ENCODE results near the gene RAB7B.

RAB7B gene

GRCh38 chr1:206015071-206015470, 11.9 kb upstream of the RAB7B start:
- Histone ChIP-seq H3K79me2 (ENCODE audit: low read length) (peaks cover 5% of the 10 kb centered on the region; the same call in 1 of the 2 replicates), H3K36me3 (replicated peaks; ENCODE audit: low read depth, low read length) (no peaks in the 10 kb centered on the region), H3K27ac (ENCODE audit: low read length) (no peak overlapping the region), H3K4me3 (ENCODE audit: low read length) (no peak overlapping the region), H2AFZ (ENCODE audit: low read depth, low read length) (no peak overlapping the region), H3K9me3 (ENCODE audit: insufficient read depth, low read length) (peaks cover 3% of the 10 kb centered on the region; the same call in 1 of the 2 replicates), H3K9ac (ENCODE audit: low read length) (no peak overlapping the region), H3K27me3 (ENCODE audit: low read depth, low read length) (no peaks in the 10 kb centered on the region), H3K4me1 (ENCODE audit: low read length) (peaks cover 59% of the 10 kb centered on the region), H3K4me2 (ENCODE audit: low read length) (no peak overlapping the region), H4K20me1 (ENCODE audit: insufficient read depth, low read length) (no peaks in the 10 kb centered on the region)
- TF ChIP-seq EZH2phosphoT487 (IDR thresholded peaks at IDR 0.05; ENCODE audit: low read depth), result no peak
- TF ChIP-seq CTCF (IDR thresholded peaks at IDR 0.05; ENCODE audit: low read depth, low read length), result no peak

DNA sequence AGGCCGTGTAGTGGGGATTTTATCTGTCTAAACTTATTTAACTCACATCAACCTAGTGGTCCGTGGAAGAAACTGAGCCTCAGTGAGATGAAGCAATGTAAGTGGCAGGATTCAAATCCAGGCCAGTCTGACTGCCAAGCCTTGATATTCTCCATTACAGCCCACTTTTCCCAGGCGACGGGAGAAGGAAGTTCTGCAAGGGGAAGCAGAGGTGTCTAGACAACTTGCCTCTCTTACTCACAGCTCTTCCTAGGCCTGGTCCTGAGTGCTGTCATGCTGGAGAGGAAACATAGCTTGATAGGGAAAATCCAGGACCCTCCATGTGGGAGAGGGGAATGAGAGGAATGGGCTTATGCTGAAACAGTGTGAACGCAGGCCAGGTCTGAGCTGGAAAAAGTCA, 11.4 kb upstream of the RAB7B start:
- H3K4me3 ChIP-seq (ENCODE audit: low read length), result no peak overlapping the region
- H4K20me1 ChIP-seq (ENCODE audit: insufficient read depth, low read length), result no peaks in the 10 kb centered on the region
- no peaks in the 10 kb centered on the region for H3K27me3 ChIP-seq (ENCODE audit: low read depth, low read length)
- H3K9me3 ChIP-seq (ENCODE audit: insufficient read depth, low read length), result peaks cover 3% of the 10 kb centered on the region; the same call in 1 of the 2 replicates
- no peak overlapping the region for H2AFZ ChIP-seq (ENCODE audit: low read depth, low read length)
- peaks cover 5% of the 10 kb centered on the region; the same call in 1 of the 2 replicates for H3K79me2 ChIP-seq (ENCODE audit: low read length)
- peaks cover 62% of the 10 kb centered on the region for H3K4me1 ChIP-seq (ENCODE audit: low read length)
- no peak overlapping the region for H3K9ac ChIP-seq (ENCODE audit: low read length)
- TF ChIP-seq EZH2phosphoT487 (IDR thresholded peaks at IDR 0.05; ENCODE audit: low read depth) (no peak), CTCF (IDR thresholded peaks at IDR 0.05; ENCODE audit: low read depth, low read length) (no peak)
- no peaks in the 10 kb centered on the region for H3K36me3 ChIP-seq (replicated peaks; ENCODE audit: low read depth, low read length)
- no peak overlapping the region for H3K27ac ChIP-seq (ENCODE audit: low read length)
- H3K4me2 ChIP-seq (ENCODE audit: low read length), result no peak overlapping the region

GRCh38 chr1:206013026-206013795, 10.0 kb upstream of the RAB7B start:
- Histone ChIP-seq H3K4me2 (ENCODE audit: low read length) (peak overlapping the region; percentile 71), H2AFZ (ENCODE audit: low read depth, low read length) (no peak overlapping the region)

More at GRCh38 chr1:206013026-206013795, 10.0 kb upstream of the RAB7B start:
- Histone ChIP-seq H3K27ac (ENCODE audit: low read length) (peak overlapping the region; percentile 81), H3K4me1 (ENCODE audit: low read length) (peaks cover 62% of the 10 kb centered on the region), H3K9me3 (ENCODE audit: insufficient read depth, low read length) (peaks cover 3% of the 10 kb centered on the region; the same call in 1 of the 2 replicates), H3K36me3 (replicated peaks; ENCODE audit: low read depth, low read length) (no peaks in the 10 kb centered on the region), H3K27me3 (ENCODE audit: low read depth, low read length) (no peaks in the 10 kb centered on the region), H3K79me2 (ENCODE audit: low read length) (peaks cover 5% of the 10 kb centered on the region; the same call in 1 of the 2 replicates), H3K9ac (ENCODE audit: low read length) (peak overlapping the region; percentile 59; the same call in 1 of the 2 replicates), H4K20me1 (ENCODE audit: insufficient read depth, low read length) (no peaks in the 10 kb centered on the region), H3K4me3 (ENCODE audit: low read length) (peak overlapping the region; percentile 51)
- TF ChIP-seq EZH2phosphoT487 (IDR thresholded peaks at IDR 0.05; ENCODE audit: low read depth) (no peak), CTCF (IDR thresholded peaks at IDR 0.05; ENCODE audit: low read depth, low read length) (no peak)

Data from OCI-LY3 (cell line).